BLaER1 (cell line): Measurements from ENCODE around the gene GRIK1.

Experiments
- H3K27ac ChIP-seq: shearing (Covaris generic); formaldehyde crosslinking; 2 replicates; pipeline ENCODE4 v1.8.1; 2022
- H3K27me3 ChIP-seq: shearing (Covaris generic); formaldehyde crosslinking; 2 replicates; pipeline ENCODE4 v1.8.1; 2022
- H3K36me3 ChIP-seq: shearing (Covaris generic); formaldehyde crosslinking; 2 replicates; pipeline ENCODE4 v1.8.1; 2022
- H3K4me1 ChIP-seq: shearing (Covaris generic); formaldehyde crosslinking; 2 replicates; pipeline ENCODE4 v1.8.1; 2022
- H3K4me2 ChIP-seq: shearing (Covaris generic); formaldehyde crosslinking; 2 replicates; pipeline ENCODE4 v1.8.1; 2022
- H3K4me3 ChIP-seq: shearing (Covaris generic); formaldehyde crosslinking; 2 replicates; pipeline ENCODE4 v1.8.1; 2022
- H3K9ac ChIP-seq: shearing (Covaris generic); formaldehyde crosslinking; 2 replicates; pipeline ENCODE4 v1.8.1; 2022
- H3K9me3 ChIP-seq: shearing (Covaris generic); formaldehyde crosslinking; 2 replicates; pipeline ENCODE4 v1.8.1; 2022
- H4K20me1 ChIP-seq: shearing (Covaris generic); formaldehyde crosslinking; 2 replicates; pipeline ENCODE4 v1.8.1; 2022
- Cebpa-rat ChIP-seq: shearing (Covaris generic); IDR thresholded peaks from 2 replicates; pipeline ENCODE4 v1.8.1; 2022

GRIK1 gene

DNA sequence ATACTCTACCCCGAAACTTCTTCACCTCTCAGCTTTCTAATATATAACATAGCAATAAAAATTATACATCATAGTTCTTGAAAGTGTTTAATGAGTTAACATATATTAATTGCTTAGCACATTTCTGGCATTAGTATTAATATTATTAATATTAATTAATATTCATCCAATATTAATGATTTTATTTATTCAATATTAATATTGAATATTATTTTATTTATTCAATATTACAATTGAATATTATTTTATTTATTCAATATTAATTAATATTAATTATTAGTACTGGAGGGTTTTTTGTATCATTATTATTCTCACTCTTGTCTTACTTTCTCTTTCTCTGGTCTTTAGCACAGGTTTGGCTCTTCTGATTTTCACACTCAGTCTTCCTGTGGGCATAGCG lies 105.2 kb downstream of the GRIK1 start:
- TF ChIP-seq Cebpa-rat, result no peak

GRCh38 chr21:29832217-29832616 lies 107.6 kb downstream of the GRIK1 start:
- no peak overlapping the region for H3K27ac ChIP-seq
- H3K27me3 ChIP-seq, result no peaks in the 10 kb centered on the region
- no peaks in the 10 kb centered on the region for H3K4me1 ChIP-seq
- H3K4me2 ChIP-seq, result no peak overlapping the region
- H3K9me3 ChIP-seq, result peaks cover 31% of the 10 kb centered on the region
- no peak for TF ChIP-seq Cebpa-rat
- H4K20me1 ChIP-seq, result no peaks in the 10 kb centered on the region
- no peak overlapping the region for H3K9ac ChIP-seq
- no peaks in the 10 kb centered on the region for H3K36me3 ChIP-seq
- H3K4me3 ChIP-seq, result no peak overlapping the region

More for the DNA sequence above, 105.2 kb downstream of the GRIK1 start:
- Histone ChIP-seq H3K9ac (no peak overlapping the region), H3K4me3 (no peak overlapping the region), H3K9me3 (peaks cover 23% of the 10 kb centered on the region), H3K4me1 (no peaks in the 10 kb centered on the region), H4K20me1 (no peaks in the 10 kb centered on the region), H3K36me3 (no peaks in the 10 kb centered on the region), H3K27me3 (no peaks in the 10 kb centered on the region), H3K27ac (no peak overlapping the region), H3K4me2 (no peak overlapping the region)

DNA sequence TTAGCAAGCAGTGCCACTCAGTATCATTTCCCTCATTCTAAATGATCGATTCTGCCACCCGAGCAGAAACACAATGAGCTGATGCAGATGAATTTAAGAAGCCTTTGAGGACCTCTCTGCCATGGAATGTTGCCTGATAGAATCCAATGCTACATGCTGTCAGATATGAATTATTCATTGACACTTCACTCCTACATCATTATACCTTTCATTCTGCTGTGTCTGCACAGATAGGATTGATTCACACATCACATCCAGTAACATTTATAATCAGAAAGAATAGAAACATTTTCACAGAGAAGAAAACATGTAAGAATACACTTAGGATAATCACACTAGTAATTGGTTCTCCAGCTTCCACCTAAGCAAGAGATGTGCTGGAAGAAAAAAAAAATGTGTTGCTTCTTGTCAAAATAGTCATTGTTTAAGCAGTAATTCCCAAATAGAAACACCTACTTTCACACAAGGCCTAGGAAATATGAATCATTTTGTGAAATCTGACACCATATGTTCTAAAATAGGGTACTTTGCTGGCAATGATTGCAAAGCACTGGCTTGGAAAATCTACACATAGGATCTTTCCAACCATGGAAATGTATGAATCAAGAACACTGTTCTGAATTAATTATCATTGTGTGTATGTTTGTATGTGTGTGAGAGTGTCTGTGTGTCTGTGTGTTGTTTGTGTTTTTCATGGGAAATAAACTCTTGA lies 110.1 kb downstream of the GRIK1 start:
- H3K4me1 ChIP-seq, result no peaks in the 10 kb centered on the region
- H3K4me2 ChIP-seq, result no peak overlapping the region
- no peak overlapping the region for H3K27ac ChIP-seq
- H4K20me1 ChIP-seq, result no peaks in the 10 kb centered on the region
- no peak overlapping the region for H3K9ac ChIP-seq
- no peaks in the 10 kb centered on the region for H3K36me3 ChIP-seq
- H3K4me3 ChIP-seq, result no peak overlapping the region
- no peaks in the 10 kb centered on the region for H3K27me3 ChIP-seq
- H3K9me3 ChIP-seq, result peaks cover 31% of the 10 kb centered on the region
- no peak for TF ChIP-seq Cebpa-rat

DNA sequence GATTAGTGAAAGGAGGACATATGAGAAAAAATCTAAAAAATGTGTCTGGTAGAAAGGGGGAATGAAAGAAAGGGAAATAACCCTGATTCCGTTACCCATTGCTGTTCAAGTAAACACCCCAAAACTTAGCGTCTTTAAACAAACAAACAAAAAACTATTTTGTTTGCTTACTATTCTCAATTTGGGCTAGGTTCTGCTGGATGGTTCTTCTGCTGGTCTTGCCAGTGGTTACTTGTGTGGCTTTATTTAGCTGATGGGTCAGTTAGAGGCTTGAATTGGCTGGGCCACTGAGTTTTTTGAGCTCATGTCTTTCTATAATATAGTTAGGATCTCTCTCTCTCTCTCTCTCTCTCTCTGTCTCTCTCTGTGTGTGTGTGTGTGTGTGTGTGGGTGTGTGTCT lies 112.1 kb downstream of the GRIK1 start:
- Histone ChIP-seq H3K27me3 (no peaks in the 10 kb centered on the region), H3K9me3 (peaks cover 24% of the 10 kb centered on the region), H3K4me3 (no peak overlapping the region), H4K20me1 (no peaks in the 10 kb centered on the region), H3K36me3 (no peaks in the 10 kb centered on the region), H3K27ac (no peak overlapping the region), H3K4me1 (no peaks in the 10 kb centered on the region), H3K4me2 (no peak overlapping the region), H3K9ac (no peak overlapping the region)
- TF ChIP-seq Cebpa-rat, result no peak

- no peak for TF ChIP-seq Cebpa-rat
- Histone ChIP-seq H3K27me3 (no peaks in the 10 kb centered on the region), H3K9me3 (peaks cover 19% of the 10 kb centered on the region), H4K20me1 (no peaks in the 10 kb centered on the region), H3K4me3 (no peak overlapping the region), H3K27ac (no peak overlapping the region), H3K36me3 (no peaks in the 10 kb centered on the region), H3K4me2 (no peak overlapping the region), H3K9ac (no peak overlapping the region), H3K4me1 (no peaks in the 10 kb centered on the region)
Measured at GRCh38 chr21:29827236-29827635, 112.6 kb downstream of the GRIK1 start.

GRCh38 chr21:29826386-29826785 lies 113.4 kb downstream of the GRIK1 start:
- Histone ChIP-seq H4K20me1 (no peaks in the 10 kb centered on the region), H3K9me3 (peaks cover 11% of the 10 kb centered on the region), H3K4me1 (no peaks in the 10 kb centered on the region), H3K4me2 (no peak overlapping the region), H3K36me3 (no peaks in the 10 kb centered on the region), H3K9ac (no peak overlapping the region), H3K4me3 (no peak overlapping the region), H3K27ac (no peak overlapping the region), H3K27me3 (no peaks in the 10 kb centered on the region)
- no peak for TF ChIP-seq Cebpa-rat

- no peaks in the 10 kb centered on the region for H3K27me3 ChIP-seq
- H3K9ac ChIP-seq, result no peak overlapping the region
- H3K4me2 ChIP-seq, result no peak overlapping the region
- H3K9me3 ChIP-seq, result peaks cover 8% of the 10 kb centered on the region
- no peak for TF ChIP-seq Cebpa-rat
- no peaks in the 10 kb centered on the region for H3K4me1 ChIP-seq
- H4K20me1 ChIP-seq, result no peaks in the 10 kb centered on the region
- H3K4me3 ChIP-seq, result no peak overlapping the region
- H3K36me3 ChIP-seq, result no peaks in the 10 kb centered on the region
- H3K27ac ChIP-seq, result no peak overlapping the region
Measured at GRCh38 chr21:29825936-29826335, 113.9 kb downstream of the GRIK1 start.

DNA sequence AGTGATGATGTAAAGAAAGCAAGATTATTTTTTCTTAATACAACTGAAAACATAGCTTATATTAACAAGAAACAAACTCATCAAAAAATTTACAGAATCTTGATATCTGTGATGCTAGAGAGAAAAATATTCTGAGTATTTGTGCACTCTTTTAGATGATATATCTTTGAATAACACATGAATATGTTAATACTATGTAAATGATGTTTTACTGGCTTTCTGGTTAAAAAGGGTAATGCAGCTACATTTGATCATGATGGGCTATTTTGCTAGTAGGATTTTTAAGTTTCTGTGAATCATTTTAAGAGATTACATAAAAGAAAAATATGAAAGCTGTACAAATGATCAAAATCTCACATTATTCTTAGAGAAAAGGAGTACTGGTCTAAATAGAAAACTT lies 114.5 kb downstream of the GRIK1 start:
- Histone ChIP-seq H3K27me3 (no peaks in the 10 kb centered on the region), H3K9ac (no peak overlapping the region), H3K4me2 (no peak overlapping the region), H3K4me1 (no peaks in the 10 kb centered on the region), H3K4me3 (no peak overlapping the region), H4K20me1 (no peaks in the 10 kb centered on the region), H3K9me3 (peaks cover 8% of the 10 kb centered on the region), H3K36me3 (no peaks in the 10 kb centered on the region), H3K27ac (no peak overlapping the region)
- TF ChIP-seq Cebpa-rat, result no peak

- H3K4me1 ChIP-seq, result no peaks in the 10 kb centered on the region
- no peak overlapping the region for H3K4me3 ChIP-seq
- H3K9me3 ChIP-seq, result no peaks in the 10 kb centered on the region
- no peak for TF ChIP-seq Cebpa-rat
- no peak overlapping the region for H3K4me2 ChIP-seq
- no peaks in the 10 kb centered on the region for H3K27me3 ChIP-seq
- no peak overlapping the region for H3K9ac ChIP-seq
- no peaks in the 10 kb centered on the region for H4K20me1 ChIP-seq
- no peaks in the 10 kb centered on the region for H3K36me3 ChIP-seq
- no peak overlapping the region for H3K27ac ChIP-seq
Measured at GRCh38 chr21:29822064-29822463, 117.7 kb downstream of the GRIK1 start.

GRCh38 chr21:29821230-29821629 lies 118.6 kb downstream of the GRIK1 start:
- Histone ChIP-seq H3K27me3 (no peaks in the 10 kb centered on the region), H3K4me1 (no peaks in the 10 kb centered on the region), H3K27ac (no peak overlapping the region), H4K20me1 (no peaks in the 10 kb centered on the region), H3K9me3 (no peaks in the 10 kb centered on the region), H3K9ac (no peak overlapping the region), H3K4me2 (no peak overlapping the region), H3K4me3 (no peak overlapping the region), H3K36me3 (no peaks in the 10 kb centered on the region)
- no peak for TF ChIP-seq Cebpa-rat

DNA sequence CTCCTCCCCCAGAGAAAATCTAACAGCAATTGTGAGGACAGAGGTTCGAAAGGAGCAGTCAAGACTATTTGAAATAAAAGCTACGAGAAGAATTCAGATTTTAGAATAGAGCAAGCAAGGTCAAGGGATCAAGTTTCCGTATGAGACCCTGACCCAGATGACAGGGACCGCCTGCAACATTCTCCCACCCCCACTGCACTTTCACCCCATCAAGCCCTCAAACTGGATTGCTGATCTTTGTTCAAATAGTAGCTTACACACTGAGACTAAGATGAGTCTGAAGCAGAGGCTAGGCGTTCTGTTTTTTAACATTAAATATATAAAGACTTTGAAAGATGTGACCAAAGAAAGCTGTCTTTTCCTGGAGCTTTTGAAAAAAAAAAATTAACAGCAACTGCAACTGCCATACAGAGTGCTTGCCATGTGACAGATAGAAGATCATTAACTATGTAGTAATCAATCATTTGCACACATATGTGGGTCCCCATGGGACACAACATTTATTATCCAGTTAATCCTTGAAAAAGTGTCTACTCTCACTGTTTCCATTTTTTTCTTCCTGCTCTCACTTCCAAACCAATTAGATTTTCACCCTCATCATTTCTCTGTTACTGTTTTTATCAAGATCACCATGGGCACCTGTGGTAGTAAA lies 120.0 kb downstream of the GRIK1 start:
- Histone ChIP-seq H3K4me2 (no peak overlapping the region), H3K4me1 (no peaks in the 10 kb centered on the region)

More for the DNA sequence above, 120.0 kb downstream of the GRIK1 start:
- H3K9me3 ChIP-seq, result no peaks in the 10 kb centered on the region
- H4K20me1 ChIP-seq, result no peaks in the 10 kb centered on the region
- H3K27me3 ChIP-seq, result no peaks in the 10 kb centered on the region
- H3K9ac ChIP-seq, result no peak overlapping the region
- no peak overlapping the region for H3K4me3 ChIP-seq
- no peak for TF ChIP-seq Cebpa-rat
- H3K27ac ChIP-seq, result no peak overlapping the region
- H3K36me3 ChIP-seq, result no peaks in the 10 kb centered on the region
